Thyroid gland (tissue), 4 donors: ENCODE data around the gene ZKSCAN7.

Experiments used
- POLR2A ChIP-seq, 2 donors: fragments of 450-650 bp; IDR thresholded peaks; one replicate each; pipeline ENCODE4 v1.6.1; 2017; ENCODE audit warnings: antibody characterized with exemption in 2 of 2, mild to moderate bottlenecking in 2 of 2, moderate library complexity in 1 of 2
- TF ChIP-seq, protein P1 (sequence below), 6 experiments: fragments of 200-600 bp in 3 of 6; fragments of 450-650 bp in 3 of 6; sonication (generic) in 3 of 6; IDR thresholded peaks; one replicate each; pipeline ENCODE4 v1.5.1; 2016 to 2019; ENCODE audit warnings: antibody characterized with exemption in 6 of 6, mild to moderate bottlenecking in 2 of 6, inconsistent platforms in 1 of 6, moderate library complexity in 1 of 6

DNA sequence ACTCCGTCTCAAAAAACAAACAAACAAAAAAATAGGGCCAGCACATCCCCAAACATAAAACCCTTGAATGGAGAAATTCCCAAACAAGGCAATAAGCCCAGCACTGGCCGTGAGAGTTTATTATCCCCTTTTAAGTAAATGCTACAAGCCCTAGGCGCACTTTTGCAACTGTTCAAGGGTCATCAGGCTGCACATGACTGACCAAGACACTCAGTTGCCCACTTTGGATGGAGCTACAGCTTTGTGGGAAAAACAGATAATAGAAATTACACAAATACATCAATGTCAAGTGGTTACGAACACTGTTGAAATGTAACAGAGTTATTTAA, 43.8 kb upstream of the ZKSCAN7 start:
- no peak for TF ChIP-seq POLR2A (IDR thresholded peaks at IDR 0.05)
- TF ChIP-seq, protein P1, sequence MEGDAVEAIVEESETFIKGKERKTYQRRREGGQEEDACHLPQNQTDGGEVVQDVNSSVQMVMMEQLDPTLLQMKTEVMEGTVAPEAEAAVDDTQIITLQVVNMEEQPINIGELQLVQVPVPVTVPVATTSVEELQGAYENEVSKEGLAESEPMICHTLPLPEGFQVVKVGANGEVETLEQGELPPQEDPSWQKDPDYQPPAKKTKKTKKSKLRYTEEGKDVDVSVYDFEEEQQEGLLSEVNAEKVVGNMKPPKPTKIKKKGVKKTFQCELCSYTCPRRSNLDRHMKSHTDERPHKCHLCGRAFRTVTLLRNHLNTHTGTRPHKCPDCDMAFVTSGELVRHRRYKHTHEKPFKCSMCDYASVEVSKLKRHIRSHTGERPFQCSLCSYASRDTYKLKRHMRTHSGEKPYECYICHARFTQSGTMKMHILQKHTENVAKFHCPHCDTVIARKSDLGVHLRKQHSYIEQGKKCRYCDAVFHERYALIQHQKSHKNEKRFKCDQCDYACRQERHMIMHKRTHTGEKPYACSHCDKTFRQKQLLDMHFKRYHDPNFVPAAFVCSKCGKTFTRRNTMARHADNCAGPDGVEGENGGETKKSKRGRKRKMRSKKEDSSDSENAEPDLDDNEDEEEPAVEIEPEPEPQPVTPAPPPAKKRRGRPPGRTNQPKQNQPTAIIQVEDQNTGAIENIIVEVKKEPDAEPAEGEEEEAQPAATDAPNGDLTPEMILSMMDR (IDR thresholded peaks at IDR 0.05), result no peak
